OCI-M2 (cell line): ENCODE results near the gene RFPL2.
"Not testable (repeated sequence)": the region's sequence is repeated elsewhere in the genome, so short reads cannot be mapped to it uniquely, and the experiment has no call there.

Experiments
- DNase-seq: peaks from one replicate; lab custom pipeline; 2025; ENCODE audit not compliant: unreplicated experiment; lab: John Stamatoyannopoulos, UW

The RFPL2 gene

DNA sequence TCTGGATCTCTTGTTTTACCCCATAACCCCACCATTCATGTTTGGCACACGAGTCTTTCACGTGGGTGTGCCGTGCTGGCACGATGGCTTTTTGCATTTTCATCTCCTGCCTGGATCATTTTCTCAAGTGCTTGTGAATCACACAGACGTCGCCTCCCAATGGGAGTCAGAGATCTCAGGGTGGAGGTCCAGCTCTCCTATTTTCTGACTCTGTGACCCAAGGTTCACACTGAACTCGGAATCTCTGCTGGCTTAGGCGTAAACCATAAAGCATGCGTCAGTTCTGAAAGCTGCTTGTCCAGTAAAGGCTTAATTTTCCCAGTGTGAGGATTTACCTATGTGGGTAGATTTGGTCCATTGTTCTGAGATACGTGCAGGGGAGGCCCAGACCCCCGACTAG, 29.8 kb downstream of the RFPL2 start:
- no peak for DNase-seq

DNA sequence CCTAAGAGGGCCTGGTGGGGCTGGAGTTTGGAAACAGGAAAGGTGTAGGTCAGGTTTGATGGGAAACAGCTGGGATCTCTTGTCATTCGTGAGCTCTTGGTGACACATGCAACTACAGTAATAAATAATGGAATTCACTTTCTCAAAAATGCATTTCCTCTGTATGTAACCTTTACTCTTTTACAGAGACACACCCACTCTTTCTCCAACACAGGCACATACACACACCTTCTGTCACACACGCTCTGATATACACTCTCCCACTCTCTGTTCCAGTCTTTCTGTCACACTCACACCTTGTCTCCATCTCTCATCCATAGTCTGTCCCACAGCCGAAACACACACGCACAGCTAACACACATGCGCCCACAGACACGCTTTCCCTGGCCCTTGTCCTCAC, 39.2 kb downstream of the RFPL2 start:
- DNase-seq = no peak

- DNase-seq = no peak
These were observed 40.6 kb downstream of the RFPL2 start for GRCh38 chr22:32164075-32164860.

DNA sequence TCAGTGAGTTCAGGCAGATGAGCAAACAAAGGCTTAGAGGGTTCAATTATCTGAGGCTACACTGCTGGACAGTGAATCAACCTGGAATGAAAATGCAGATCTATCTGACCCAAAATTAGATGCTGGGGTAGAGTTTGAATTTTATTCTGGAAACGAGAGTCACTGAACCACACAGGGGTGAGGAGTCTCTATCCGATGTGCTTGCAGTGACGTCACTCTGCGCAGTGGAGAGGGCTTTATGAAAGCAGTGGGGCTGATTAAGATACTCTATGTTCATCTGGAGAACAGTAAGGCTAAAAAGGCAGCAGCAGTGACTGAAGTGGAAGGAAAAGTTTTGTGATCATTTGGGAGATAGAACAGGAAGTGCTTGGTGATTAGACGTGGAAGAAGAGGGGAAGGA, 44.5 kb downstream of the RFPL2 start:
- not testable (repeated sequence) for DNase-seq

- no peak for DNase-seq
These were observed 46.0 kb downstream of the RFPL2 start, which contains the start of gene C22orf42 for GRCh38 chr22:32158712-32159533. Gene C22orf42 (minus strand): TSS chr22:32159303. CDS start chr22:32159215, 88 bp downstream.

GRCh38 chr22:32157632-32158031, 47.2 kb downstream of the RFPL2 start:
- not testable (repeated sequence) for DNase-seq

DNA sequence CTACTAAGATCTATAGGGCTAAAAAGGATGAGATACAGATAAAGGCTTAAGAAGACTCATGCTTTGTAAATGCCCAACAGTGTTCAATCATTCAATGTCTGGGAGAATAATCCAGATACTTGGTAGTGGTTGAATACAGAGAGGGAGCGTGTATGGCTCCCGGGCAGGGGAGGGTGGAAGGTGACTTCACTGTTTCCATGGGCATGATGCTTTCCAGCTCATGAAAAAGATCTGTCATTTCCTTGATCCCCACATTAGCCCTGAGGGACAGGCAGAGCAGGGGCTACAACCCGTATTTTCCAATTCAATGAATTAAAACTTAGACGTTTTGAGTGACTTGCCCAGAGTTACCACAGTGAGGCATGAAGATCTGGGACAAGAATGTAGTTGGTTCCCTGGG, 50.1 kb downstream of the RFPL2 start:
- not testable (repeated sequence) for DNase-seq

DNA sequence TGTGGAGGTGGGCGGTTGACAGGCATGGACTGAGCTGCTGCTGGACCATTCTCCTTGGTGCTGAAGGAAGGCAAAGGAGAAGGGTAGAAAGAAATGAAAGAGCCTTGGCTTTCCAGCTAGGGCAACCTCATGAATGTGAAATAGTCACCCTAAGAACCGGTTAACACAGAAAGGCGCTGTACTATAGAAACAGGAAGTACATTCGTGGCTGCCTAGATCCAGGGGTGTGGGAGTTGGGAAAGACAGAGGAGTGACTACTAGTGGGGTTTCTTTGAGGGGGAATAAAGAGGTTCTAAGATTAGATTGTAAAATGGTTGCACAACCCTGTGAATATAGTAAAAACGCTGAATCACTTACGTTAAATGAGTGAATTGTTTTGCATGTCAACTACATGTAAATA, 53.2 kb downstream of the RFPL2 start:
- DNase-seq = not testable (repeated sequence)

DNA sequence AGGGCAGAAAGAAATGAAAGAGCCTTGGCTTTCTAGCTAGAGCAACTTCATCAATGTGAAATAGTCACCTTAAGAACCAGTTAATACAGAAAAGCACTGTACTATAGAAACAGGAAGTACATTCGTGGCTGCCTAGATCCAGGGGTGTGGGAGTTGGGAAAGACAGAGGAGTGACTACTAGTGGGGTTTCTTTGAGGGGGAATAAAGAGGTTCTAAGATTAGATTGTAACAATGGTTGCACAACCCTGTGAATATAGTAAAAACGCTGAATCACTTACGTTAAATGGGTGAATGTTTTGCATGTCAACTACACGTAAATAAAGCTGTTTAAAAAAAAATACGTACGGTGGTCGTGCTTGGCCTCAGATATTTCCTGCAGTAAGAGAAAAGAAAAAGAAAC, 54.2 kb downstream of the RFPL2 start:
- DNase-seq = not testable (repeated sequence)

DNA sequence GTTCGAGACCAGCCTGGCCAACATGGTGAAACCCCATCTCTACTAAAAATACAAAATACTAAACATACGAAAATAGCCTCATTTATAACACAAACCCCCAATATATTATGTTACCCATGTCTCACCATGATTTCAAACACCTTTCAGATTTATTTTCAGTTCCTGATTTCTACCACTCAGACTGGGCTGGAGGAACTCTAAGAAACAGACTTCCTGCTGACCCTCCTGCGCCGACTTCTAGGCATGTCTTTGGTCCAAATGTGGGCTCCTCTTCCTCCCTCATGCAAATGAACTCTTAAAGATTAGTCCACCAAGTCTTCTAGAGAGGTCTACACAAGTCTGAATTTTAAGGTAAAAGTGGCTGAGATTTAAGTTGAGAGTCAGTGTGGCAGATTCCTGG, 56.5 kb downstream of the RFPL2 start:
- DNase-seq = not testable (repeated sequence)

- DNase-seq = not testable (repeated sequence)
These were observed 57.7 kb downstream of the RFPL2 start for GRCh38 chr22:32147128-32147527.

GRCh38 chr22:32144496-32145274, 60.2 kb downstream of the RFPL2 start:
- DNase-seq = no peak

DNA sequence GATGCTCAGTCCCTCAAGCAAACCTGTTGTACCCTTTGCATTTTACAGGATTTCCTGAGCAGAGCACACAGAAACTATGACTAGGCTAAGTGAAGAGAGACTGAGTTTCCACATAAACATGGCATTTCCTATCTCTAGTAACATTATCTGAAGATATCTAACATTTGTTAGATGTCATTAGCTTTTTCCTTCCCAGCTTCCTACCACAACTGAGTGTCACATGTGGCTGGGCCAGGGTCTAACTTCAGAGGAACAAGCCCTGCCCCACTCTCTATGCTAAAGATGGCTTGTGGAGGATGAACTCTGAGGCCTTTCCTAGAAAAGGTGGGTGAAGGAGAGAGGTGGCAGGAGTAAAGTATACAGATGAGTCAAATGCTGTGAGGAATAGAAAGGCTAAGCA, 62.3 kb downstream of the RFPL2 start:
- DNase-seq = no peak

DNA sequence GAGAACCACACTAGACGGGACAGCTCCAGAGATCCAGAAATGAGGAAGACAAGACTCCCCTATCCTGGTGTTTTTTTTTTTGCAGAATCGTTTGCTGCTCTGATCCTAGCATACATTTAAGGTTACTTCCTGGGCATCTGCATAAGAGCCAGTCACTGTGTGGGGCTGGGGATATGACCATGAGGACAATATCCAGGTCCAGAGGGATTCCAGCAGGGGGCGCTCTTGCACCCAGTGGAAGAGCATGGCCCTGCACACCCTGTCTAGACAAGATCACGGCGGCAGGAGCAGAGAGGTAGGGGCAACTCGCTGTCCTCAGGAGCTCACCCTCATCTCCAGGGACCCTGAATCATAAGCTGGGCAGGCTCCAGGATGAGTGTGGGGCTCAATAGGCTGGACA, 64.2 kb downstream of the RFPL2 start:
- not testable (repeated sequence) for DNase-seq
